C4-2B (cell line): ENCODE results near the gene BMAL1.

ENCODE experiments used
- H3K27ac ChIP-seq: fragments of 450-650 bp; 2 replicates; pipeline ENCODE4 v1.5.1; 2017
- CTCF ChIP-seq: fragments of 450-650 bp; conservative IDR thresholded peaks from 2 replicates; pipeline ENCODE4 v1.5.1; 2017; ENCODE audit warnings: mild to moderate bottlenecking
- ZFX ChIP-seq: fragments of 450-650 bp; IDR thresholded peaks from 2 replicates; pipeline ENCODE4 v1.6.1; 2017

BMAL1 gene

GRCh38 chr11:13292970-13293369, 15.4 kb downstream of the BMAL1 start:
- no peak overlapping the region for H3K27ac ChIP-seq
- TF ChIP-seq ZFX (no peak), CTCF (no peak)

GRCh38 chr11:13294178-13294577, 16.6 kb downstream of the BMAL1 start:
- TF ChIP-seq CTCF = no peak
- no peak for TF ChIP-seq ZFX

GRCh38 chr11:13294771-13295579, 17.4 kb downstream of the BMAL1 start:
- H3K27ac ChIP-seq = peak overlapping the region; percentile 3; the same call in 1 of the 2 replicates
- TF ChIP-seq CTCF (no peak), ZFX (no peak)

More at GRCh38 chr11:13294178-13294577, 16.6 kb downstream of the BMAL1 start:
- H3K27ac ChIP-seq = no peak overlapping the region

- no peak overlapping the region for H3K27ac ChIP-seq
- TF ChIP-seq ZFX (no peak), CTCF (no peak)
Measured at GRCh38 chr11:13297308-13297916, 19.8 kb downstream of the BMAL1 start.

GRCh38 chr11:13297917-13298356, 20.3 kb downstream of the BMAL1 start:
- TF ChIP-seq CTCF (no peak), ZFX (no peak)
- no peak overlapping the region for H3K27ac ChIP-seq

- TF ChIP-seq CTCF (no peak), ZFX (no peak)
- H3K27ac ChIP-seq = no peak overlapping the region
Measured at GRCh38 chr11:13298765-13299164, 21.2 kb downstream of the BMAL1 start.

GRCh38 chr11:13301522-13301921, 23.9 kb downstream of the BMAL1 start:
- H3K27ac ChIP-seq = no peak overlapping the region
- TF ChIP-seq ZFX (no peak), CTCF (no peak)
